Neural progenitor cell (in vitro differentiated cells): ENCODE measurements around the gene SLC16A12.

Experiments used
- CTCF ChIP-seq: fragments of 200-600 bp; sonication (generic); IDR thresholded peaks from 2 replicates; pipeline ENCODE4 v1.5.1; 2017; ENCODE audit warnings: antibody characterized with exemption, mild to moderate bottlenecking
- EZH2phosphoT487 ChIP-seq: fragments of 200-600 bp; sonication (generic); IDR thresholded peaks from 2 replicates; pipeline ENCODE4 v1.6.1; 2017; ENCODE audit warnings: antibody characterized with exemption

GRCh38 chr10:89505640-89506275 is 29.6 kb downstream of the SLC16A12 start:
- TF ChIP-seq EZH2phosphoT487 (no peak), CTCF (no peak)
